C4-2B (cell line): ENCODE measurements around the gene GIPC2.

Experiments
- CTCF ChIP-seq: fragments of 450-650 bp; conservative IDR thresholded peaks from 2 replicates; pipeline ENCODE4 v1.5.1; 2017; ENCODE audit warnings: mild to moderate bottlenecking
- ZFX ChIP-seq: fragments of 450-650 bp; IDR thresholded peaks from 2 replicates; pipeline ENCODE4 v1.6.1; 2017

GRCh38 chr1:78054972-78055371, 9.2 kb downstream of the GIPC2 start:
- TF ChIP-seq CTCF (no peak), ZFX (no peak)
